WTC11 (cell line): ENCODE results near the gene CNIH3. TPM values are rescaled to one million over a fixed set of nuclear protein-coding genes. Genes with fewer than 3 reads are reported as not detected.

Source experiments
- ATAC-seq: fragments of 200-7000 bp; cut with Tn5 transposase; 2 replicates; pipeline ENCODE4 v1.10.0; 2021; ENCODE audit warnings: mild to moderate bottlenecking, moderate library complexity
- CTCF ChIA-PET: fragments of 300-600 bp; sonication (Branson Sonifier 250); formaldehyde crosslinking; loops from one replicate; lab custom pipeline; 2021; ENCODE audit warnings: antibody characterized with exemption; lab: Charles Lee
- POLR2A ChIA-PET: fragments of 350-600 bp; sonication (Branson Sonifier 250); formaldehyde crosslinking; loops from one replicate; lab custom pipeline; 2021; ENCODE audit warnings: antibody characterized with exemption; lab: Charles Lee
- DNase-seq: peaks from one replicate; pipeline ENCODE4 v3.0.0; 2021; ENCODE audit warnings: low spot score
- H3K27ac Mint-ChIP-seq: 2 replicates; pipeline ENCODE4 v1.8.0; 2021; ENCODE audit warnings: mixed read lengths
- H3K27me3 Mint-ChIP-seq: 2 replicates; pipeline ENCODE4 v1.8.0; 2021; ENCODE audit warnings: low read depth, mild to moderate bottlenecking, moderate library complexity, mixed read lengths
- H3K36me3 Mint-ChIP-seq: 2 replicates; pipeline ENCODE4 v1.8.0; 2021; ENCODE audit warnings: mixed read lengths
- H3K4me1 Mint-ChIP-seq: 2 replicates; pipeline ENCODE4 v1.8.0; 2022; ENCODE audit warnings: mixed read lengths
- H3K4me3 Mint-ChIP-seq: 2 replicates; pipeline ENCODE4 v1.8.0; 2021; ENCODE audit warnings: mild to moderate bottlenecking, moderate library complexity, mixed read lengths
- H3K9me3 Mint-ChIP-seq: 2 replicates; pipeline ENCODE4 v1.8.0; 2021; ENCODE audit warnings: mixed read lengths
- CREM ChIP-seq: sonication (generic); formaldehyde crosslinking; IDR thresholded peaks from 2 replicates; pipeline ENCODE4 v1.8.1; 2022; ENCODE audit warnings: mild to moderate bottlenecking, missing genetic modification reagents, moderate library complexity
- E2F4 ChIP-seq: sonication (generic); formaldehyde crosslinking; IDR thresholded peaks from 2 replicates; pipeline ENCODE4 v1.8.1; 2022; ENCODE audit warnings: low read depth, mild to moderate bottlenecking, moderate library complexity, missing genetic modification reagents, borderline replicate concordance
- JAZF1 ChIP-seq: fragments of 250-450 bp; sonication (Bioruptor Pico); IDR thresholded peaks from 2 replicates; pipeline ENCODE4 v1.9.0; 2021; ENCODE audit warnings: moderate library complexity, mild to moderate bottlenecking, inconsistent platforms
- MLX ChIP-seq: sonication (generic); formaldehyde crosslinking; IDR thresholded peaks from 2 replicates; pipeline ENCODE4 v1.8.1; 2023; ENCODE audit warnings: mild to moderate bottlenecking, missing genetic modification reagents, moderate library complexity
- MXD4 ChIP-seq: fragments of 250-450 bp; sonication (Bioruptor Pico); IDR thresholded peaks from 2 replicates; pipeline ENCODE4 v1.8.0; 2021; ENCODE audit warnings: mild to moderate bottlenecking, moderate library complexity, borderline replicate concordance
- MYBL2 ChIP-seq: sonication (generic); formaldehyde crosslinking; IDR thresholded peaks from 2 replicates; pipeline ENCODE4 v1.8.1; 2023; ENCODE audit warnings: mild to moderate bottlenecking, moderate library complexity, missing genetic modification reagents
- NR2C2 ChIP-seq: sonication (generic); formaldehyde crosslinking; IDR thresholded peaks from 2 replicates; pipeline ENCODE4 v1.8.0; 2022; ENCODE audit warnings: mild to moderate bottlenecking, missing genetic modification reagents
- NR3C1 ChIP-seq: sonication (generic); formaldehyde crosslinking; conservative IDR thresholded peaks from 2 replicates; pipeline ENCODE4 v1.8.1; 2023; ENCODE audit warnings: low read depth, mild to moderate bottlenecking, missing genetic modification reagents
- RELA ChIP-seq: sonication (generic); formaldehyde crosslinking; IDR thresholded peaks from 2 replicates; pipeline ENCODE4 v1.8.1; 2022; ENCODE audit warnings: missing genetic modification reagents, mild to moderate bottlenecking, borderline replicate concordance
- SMAD3 ChIP-seq: sonication (generic); formaldehyde crosslinking; IDR thresholded peaks from 2 replicates; pipeline ENCODE4 v1.8.0; 2022; ENCODE audit warnings: missing genetic modification reagents, mild to moderate bottlenecking, borderline replicate concordance
- STAT6 ChIP-seq: sonication (generic); formaldehyde crosslinking; conservative IDR thresholded peaks from 2 replicates; pipeline ENCODE4 v1.8.1; 2023; ENCODE audit warnings: mild to moderate bottlenecking, low read depth, missing genetic modification reagents, moderate library complexity
- ZBTB21 ChIP-seq: sonication (generic); formaldehyde crosslinking; IDR thresholded peaks from 2 replicates; pipeline ENCODE4 v1.8.1; 2023; ENCODE audit warnings: mild to moderate bottlenecking, missing genetic modification reagents, borderline replicate concordance
- ZNF671 ChIP-seq: fragments of 250-450 bp; sonication (Bioruptor Pico); IDR thresholded peaks from 2 replicates; pipeline ENCODE4 v1.8.0; 2021; ENCODE audit warnings: mild to moderate bottlenecking
- total RNA-seq: library from RNA; stranded (reverse); gene quantifications from 3 replicates; pipeline ENCODE4 v1.2.3, GENCODE V29; 2021
- TF ChIP-seq, protein P1 (sequence below): sonication (generic); formaldehyde crosslinking; IDR thresholded peaks from 2 replicates; pipeline ENCODE4 v1.8.1; 2023; ENCODE audit warnings: mild to moderate bottlenecking, missing genetic modification reagents
- TF ChIP-seq, protein P2 (sequence below): sonication (generic); formaldehyde crosslinking; IDR thresholded peaks from 2 replicates; pipeline ENCODE4 v1.8.0; 2022; ENCODE audit warnings: mild to moderate bottlenecking, missing genetic modification reagents

CNIH3 gene
- total RNA-seq, 1 experiment from 2014 or later, result 8.1 TPM

- CTCF ChIA-PET, result interaction anchor here (1.1 kb wide), 1 partner anchor 92 kb away, joined by 4 read pairs; no protein-coding TSS in a partner anchor
- H3K4me3 Mint-ChIP-seq, result no peak overlapping the region
- H3K27me3 Mint-ChIP-seq, result peaks cover 6% of the 10 kb centered on the region
- H3K36me3 Mint-ChIP-seq, result peaks cover 20% of the 10 kb centered on the region
- DNase-seq, result no peak
- H3K27ac Mint-ChIP-seq, result no peak overlapping the region
- H3K4me1 Mint-ChIP-seq, result peaks cover 12% of the 10 kb centered on the region
- H3K9me3 Mint-ChIP-seq, result peaks cover 28% of the 10 kb centered on the region
- POLR2A ChIA-PET, result no interaction called here
- TF ChIP-seq CREM (CRISPR knock-in tag) (no peak), ZBTB21 (CRISPR knock-in tag) (no peak), E2F4 (CRISPR knock-in tag) (no peak), JAZF1 (no peak)
- TF ChIP-seq, protein P1, sequence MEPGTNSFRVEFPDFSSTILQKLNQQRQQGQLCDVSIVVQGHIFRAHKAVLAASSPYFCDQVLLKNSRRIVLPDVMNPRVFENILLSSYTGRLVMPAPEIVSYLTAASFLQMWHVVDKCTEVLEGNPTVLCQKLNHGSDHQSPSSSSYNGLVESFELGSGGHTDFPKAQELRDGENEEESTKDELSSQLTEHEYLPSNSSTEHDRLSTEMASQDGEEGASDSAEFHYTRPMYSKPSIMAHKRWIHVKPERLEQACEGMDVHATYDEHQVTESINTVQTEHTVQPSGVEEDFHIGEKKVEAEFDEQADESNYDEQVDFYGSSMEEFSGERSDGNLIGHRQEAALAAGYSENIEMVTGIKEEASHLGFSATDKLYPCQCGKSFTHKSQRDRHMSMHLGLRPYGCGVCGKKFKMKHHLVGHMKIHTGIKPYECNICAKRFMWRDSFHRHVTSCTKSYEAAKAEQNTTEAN (CRISPR knock-in tag), result no peak
- TF ChIP-seq, all 79 proteins: peak for 0
- no peak for ATAC-seq
These were observed 143.0 kb downstream of the CNIH3 start for GRCh38 chr1:224759135-224759534.

- Mint-ChIP-seq H3K27ac (no peak overlapping the region), H3K9me3 (peaks cover 28% of the 10 kb centered on the region), H3K27me3 (peaks cover 6% of the 10 kb centered on the region), H3K4me1 (peaks cover 7% of the 10 kb centered on the region), H3K36me3 (peaks cover 20% of the 10 kb centered on the region), H3K4me3 (no peak overlapping the region)
- DNase-seq (no peak), ATAC-seq (no peak)
- POLR2A ChIA-PET, result no interaction called here
- TF ChIP-seq MXD4, result no peak
- CTCF ChIA-PET, result interaction anchor here (1.1 kb wide), 1 partner anchor 92 kb away, joined by 4 read pairs; no protein-coding TSS in a partner anchor
These were observed 143.6 kb downstream of the CNIH3 start for GRCh38 chr1:224759681-224760091.

DNA sequence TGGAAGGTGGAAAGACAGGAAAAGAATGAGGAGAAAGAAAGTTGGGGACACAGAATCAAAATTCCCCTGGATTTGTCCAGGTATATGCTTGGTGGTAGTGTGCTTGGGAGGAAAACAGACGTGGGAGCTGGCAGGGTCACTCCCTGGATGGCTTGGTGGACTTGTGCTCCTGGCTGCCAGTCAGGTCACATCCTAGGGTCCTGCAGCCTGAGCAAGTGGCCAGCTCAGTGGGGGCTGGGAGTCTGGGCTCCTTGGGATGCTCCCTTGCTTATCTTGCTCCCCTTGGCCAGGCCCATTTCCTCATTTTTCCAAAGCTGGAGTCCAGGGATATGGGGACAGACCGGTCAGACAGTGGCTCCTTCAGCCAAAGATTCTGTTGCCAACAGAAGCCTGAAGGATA, 144.0 kb downstream of the CNIH3 start:
- CTCF ChIA-PET, result no interaction called here
- no peak for ATAC-seq

DNA sequence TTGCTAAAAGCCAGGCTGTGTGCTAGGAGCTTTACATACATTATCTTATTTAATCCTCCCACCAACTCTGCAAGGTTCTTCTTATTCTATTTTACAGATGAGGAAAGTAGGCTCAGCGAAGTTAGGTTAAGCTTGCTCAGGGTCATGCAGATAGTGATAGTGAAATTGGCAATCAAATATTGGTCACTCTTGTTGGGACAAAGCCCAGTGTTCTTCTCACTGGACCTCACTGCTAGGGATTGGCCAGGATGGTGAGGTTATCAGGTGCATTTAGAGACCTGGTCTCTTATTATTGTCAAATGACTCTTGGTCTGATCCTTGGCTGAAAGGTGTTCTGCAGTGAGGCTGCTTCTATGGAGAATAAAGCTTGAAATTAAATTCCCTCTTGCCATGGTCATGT, 145.1 kb downstream of the CNIH3 start:
- ATAC-seq (no peak), DNase-seq (no peak)
- H3K27ac Mint-ChIP-seq, result no peak overlapping the region
- peaks cover 28% of the 10 kb centered on the region for H3K9me3 Mint-ChIP-seq
- peaks cover 5% of the 10 kb centered on the region for H3K4me1 Mint-ChIP-seq
- H3K4me3 Mint-ChIP-seq, result no peak overlapping the region
- ChIA-PET POLR2A (no interaction called here), CTCF (interaction anchor here (1.1 kb wide), 1 partner anchor 60 kb away, joined by 3 read pairs; no protein-coding TSS in a partner anchor)
- H3K27me3 Mint-ChIP-seq, result peaks cover 8% of the 10 kb centered on the region
- H3K36me3 Mint-ChIP-seq, result peaks cover 20% of the 10 kb centered on the region
- TF ChIP-seq STAT6 (no peak), RELA (CRISPR knock-in tag) (no peak), ZNF671 (CRISPR knock-in tag) (no peak), MLX (CRISPR knock-in tag) (no peak), MYBL2 (CRISPR knock-in tag) (no peak), JAZF1 (no peak), SMAD3 (no peak), NR3C1 (CRISPR knock-in tag) (no peak)
- TF ChIP-seq, protein P2, sequence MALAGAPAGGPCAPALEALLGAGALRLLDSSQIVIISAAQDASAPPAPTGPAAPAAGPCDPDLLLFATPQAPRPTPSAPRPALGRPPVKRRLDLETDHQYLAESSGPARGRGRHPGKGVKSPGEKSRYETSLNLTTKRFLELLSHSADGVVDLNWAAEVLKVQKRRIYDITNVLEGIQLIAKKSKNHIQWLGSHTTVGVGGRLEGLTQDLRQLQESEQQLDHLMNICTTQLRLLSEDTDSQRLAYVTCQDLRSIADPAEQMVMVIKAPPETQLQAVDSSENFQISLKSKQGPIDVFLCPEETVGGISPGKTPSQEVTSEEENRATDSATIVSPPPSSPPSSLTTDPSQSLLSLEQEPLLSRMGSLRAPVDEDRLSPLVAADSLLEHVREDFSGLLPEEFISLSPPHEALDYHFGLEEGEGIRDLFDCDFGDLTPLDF (CRISPR knock-in tag), result no peak

More for the DNA sequence above, 144.0 kb downstream of the CNIH3 start:
- POLR2A ChIA-PET, result no interaction called here
- H3K4me1 Mint-ChIP-seq, result peaks cover 3% of the 10 kb centered on the region; the same call in 1 of the 2 replicates
- DNase-seq, result no peak
- peaks cover 20% of the 10 kb centered on the region for H3K36me3 Mint-ChIP-seq
- H3K27ac Mint-ChIP-seq, result no peak overlapping the region
- peaks cover 28% of the 10 kb centered on the region for H3K9me3 Mint-ChIP-seq
- H3K27me3 Mint-ChIP-seq, result peaks cover 6% of the 10 kb centered on the region
- TF ChIP-seq STAT6, result no peak
- TF ChIP-seq NR2C2, result no peak
- no peak overlapping the region for H3K4me3 Mint-ChIP-seq
